RWPE1 (cell line): ENCODE data around the gene TMEM214.
A peak's percentile ranks its signal among the peaks of the same experiment; 100 is the strongest.

Experiments used
- CTCF ChIA-PET: fragments of 350-600 bp; sonication (Branson Sonifier 250); formaldehyde crosslinking; extraction: SDS; loops from one replicate; lab custom pipeline; 2021; lab: Yijun Ruan, JAX
- POLR2A ChIA-PET: fragments of 400-600 bp; formaldehyde crosslinking; extraction: SDS; loops from one replicate; lab custom pipeline; 2020; ENCODE audit warnings: antibody characterized with exemption; ENCODE audit not compliant: low non-redundant PET; lab: Yijun Ruan, JAX
- DNase-seq: peaks from one replicate; pipeline ENCODE4 v3.0.0; 2012; ENCODE audit warnings: low spot score
- H3K27ac ChIP-seq: fragments of 450-650 bp; 2 replicates; pipeline ENCODE4 v1.5.1; 2017
- TF ChIP-seq, protein P1 (sequence below): fragments of 450-650 bp; conservative IDR thresholded peaks from 2 replicates; pipeline ENCODE4 v1.5.1; 2017; ENCODE audit warnings: low read depth, mild to moderate bottlenecking

TMEM214 gene

DNA sequence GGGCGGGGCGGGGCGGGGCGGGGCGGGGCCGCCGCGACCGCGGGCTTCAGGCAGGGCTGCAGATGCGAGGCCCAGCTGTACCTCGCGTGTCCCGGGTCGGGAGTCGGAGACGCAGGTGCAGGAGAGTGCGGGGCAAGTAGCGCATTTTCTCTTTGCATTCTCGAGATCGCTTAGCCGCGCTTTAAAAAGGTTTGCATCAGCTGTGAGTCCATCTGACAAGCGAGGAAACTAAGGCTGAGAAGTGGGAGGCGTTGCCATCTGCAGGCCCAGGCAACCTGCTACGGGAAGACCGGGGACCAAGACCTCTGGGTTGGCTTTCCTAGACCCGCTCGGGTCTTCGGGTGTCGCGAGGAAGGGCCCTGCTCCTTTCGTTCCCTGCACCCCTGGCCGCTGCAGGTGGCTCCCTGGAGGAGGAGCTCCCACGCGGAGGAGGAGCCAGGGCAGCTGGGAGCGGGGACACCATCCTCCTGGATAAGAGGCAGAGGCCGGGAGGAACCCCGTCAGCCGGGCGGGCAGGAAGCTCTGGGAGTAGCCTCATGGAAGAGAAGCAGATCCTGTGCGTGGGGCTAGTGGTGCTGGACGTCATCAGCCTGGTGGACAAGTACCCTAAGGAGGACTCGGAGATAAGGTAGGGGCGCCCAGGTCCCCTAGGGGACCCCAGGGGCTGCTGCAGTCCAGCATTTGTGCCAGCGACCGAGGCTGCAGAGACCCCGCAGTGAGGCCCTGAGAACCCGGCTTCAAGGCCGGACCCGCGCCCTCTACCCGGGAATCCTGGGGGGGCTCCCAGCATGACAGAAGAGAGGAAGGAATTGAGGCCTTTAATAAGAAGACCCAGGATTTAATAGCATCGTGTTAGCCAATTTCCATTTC lies 54.2 kb downstream of the TMEM214 start, which contains the start of gene KHK:
Gene KHK, plus strand, starts transcription at position 49 of the 870 bp plus-strand sequence. Its CDS starts 488 bp downstream, at position 537.
- TF ChIP-seq, protein P1, sequence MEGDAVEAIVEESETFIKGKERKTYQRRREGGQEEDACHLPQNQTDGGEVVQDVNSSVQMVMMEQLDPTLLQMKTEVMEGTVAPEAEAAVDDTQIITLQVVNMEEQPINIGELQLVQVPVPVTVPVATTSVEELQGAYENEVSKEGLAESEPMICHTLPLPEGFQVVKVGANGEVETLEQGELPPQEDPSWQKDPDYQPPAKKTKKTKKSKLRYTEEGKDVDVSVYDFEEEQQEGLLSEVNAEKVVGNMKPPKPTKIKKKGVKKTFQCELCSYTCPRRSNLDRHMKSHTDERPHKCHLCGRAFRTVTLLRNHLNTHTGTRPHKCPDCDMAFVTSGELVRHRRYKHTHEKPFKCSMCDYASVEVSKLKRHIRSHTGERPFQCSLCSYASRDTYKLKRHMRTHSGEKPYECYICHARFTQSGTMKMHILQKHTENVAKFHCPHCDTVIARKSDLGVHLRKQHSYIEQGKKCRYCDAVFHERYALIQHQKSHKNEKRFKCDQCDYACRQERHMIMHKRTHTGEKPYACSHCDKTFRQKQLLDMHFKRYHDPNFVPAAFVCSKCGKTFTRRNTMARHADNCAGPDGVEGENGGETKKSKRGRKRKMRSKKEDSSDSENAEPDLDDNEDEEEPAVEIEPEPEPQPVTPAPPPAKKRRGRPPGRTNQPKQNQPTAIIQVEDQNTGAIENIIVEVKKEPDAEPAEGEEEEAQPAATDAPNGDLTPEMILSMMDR, result peak; percentile 37; the same call in 1 of the 2 replicates
- CTCF ChIA-PET, result interaction anchor here (0.5 to 1.5 kb wide), 8 partner anchors 9 to 205 kb away, joined by 3 to 4 read pairs (median 3); partner anchors contain the start of gene OST4
- peak; percentile 36 for DNase-seq
- POLR2A ChIA-PET, result interaction anchor here (0.7 to 0.9 kb wide), 3 partner anchors 10 to 235 kb away, joined by 3 to 4 read pairs (median 3); partner anchors contain the start of gene OST4
- H3K27ac ChIP-seq, result peak within 1 kb of the TSS; percentile 83

DNA sequence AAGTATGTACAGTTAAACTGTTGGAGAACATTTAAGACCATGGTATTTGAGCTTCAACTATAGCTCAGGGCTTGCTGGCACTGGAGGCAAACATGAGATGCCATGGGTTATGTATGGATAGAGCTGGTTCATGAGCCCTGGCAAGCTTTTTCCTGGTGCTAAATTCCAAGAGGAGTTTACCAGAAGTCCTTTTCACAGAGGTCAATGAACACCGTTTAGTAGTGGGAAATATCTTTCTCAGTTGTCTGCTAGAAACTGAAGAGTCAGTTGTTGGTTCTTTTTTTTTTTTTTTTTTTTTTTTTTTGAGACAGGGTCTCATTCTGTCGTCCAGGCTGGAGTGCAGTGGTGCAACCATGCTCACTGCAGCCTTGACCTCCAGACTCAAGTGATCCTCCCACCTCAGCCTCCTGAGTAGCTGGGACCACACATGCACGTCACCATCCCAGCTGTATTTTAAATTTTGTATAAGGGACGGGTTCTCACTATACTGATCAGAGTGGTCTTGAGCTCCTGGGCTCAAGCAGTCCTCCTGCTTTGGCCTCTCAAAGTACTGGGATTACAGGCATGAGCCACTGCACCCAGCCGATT lies 55.2 kb downstream of the TMEM214 start:
- ChIA-PET CTCF (interaction anchor here (0.5 to 1.5 kb wide), 7 partner anchors 14 to 269 kb away, joined by 3 to 5 read pairs (median 3); partner anchors contain the start of genes GTF3C2 and OST4), POLR2A (interaction anchor here (0.9 kb wide), 1 partner anchor 234 kb away, joined by 3 read pairs; no protein-coding TSS in a partner anchor)
- H3K27ac ChIP-seq, result no peak overlapping the region
- TF ChIP-seq, protein P1, result no peak
- no peak for DNase-seq

DNA sequence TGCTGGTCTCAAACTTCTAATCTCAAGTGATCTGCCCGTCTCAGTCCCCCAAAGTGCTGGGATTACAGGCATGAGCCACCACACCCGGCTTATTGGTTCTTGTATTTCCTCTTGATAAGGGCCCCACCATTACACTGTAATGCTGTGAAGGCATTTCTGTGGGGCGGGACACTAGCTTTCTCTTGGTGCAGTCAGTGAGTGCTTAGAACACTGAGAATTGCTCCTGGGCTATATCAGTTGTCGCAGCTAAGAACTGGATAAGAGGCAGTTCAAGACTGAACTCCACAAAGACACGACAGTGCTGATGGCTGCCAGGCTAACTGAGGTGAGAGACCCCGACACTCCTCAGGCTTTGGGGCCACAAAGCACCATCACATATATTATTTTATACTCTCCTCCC lies 55.9 kb downstream of the TMEM214 start:
- TF ChIP-seq, protein P1, result no peak
- DNase-seq, result no peak
- CTCF ChIA-PET, result interaction anchor here (0.5 to 1.5 kb wide), 4 partner anchors 21 to 268 kb away, joined by 3 to 5 read pairs (median 4); partner anchors contain the start of gene GTF3C2
- POLR2A ChIA-PET, result no interaction called here
- no peak overlapping the region for H3K27ac ChIP-seq

DNA sequence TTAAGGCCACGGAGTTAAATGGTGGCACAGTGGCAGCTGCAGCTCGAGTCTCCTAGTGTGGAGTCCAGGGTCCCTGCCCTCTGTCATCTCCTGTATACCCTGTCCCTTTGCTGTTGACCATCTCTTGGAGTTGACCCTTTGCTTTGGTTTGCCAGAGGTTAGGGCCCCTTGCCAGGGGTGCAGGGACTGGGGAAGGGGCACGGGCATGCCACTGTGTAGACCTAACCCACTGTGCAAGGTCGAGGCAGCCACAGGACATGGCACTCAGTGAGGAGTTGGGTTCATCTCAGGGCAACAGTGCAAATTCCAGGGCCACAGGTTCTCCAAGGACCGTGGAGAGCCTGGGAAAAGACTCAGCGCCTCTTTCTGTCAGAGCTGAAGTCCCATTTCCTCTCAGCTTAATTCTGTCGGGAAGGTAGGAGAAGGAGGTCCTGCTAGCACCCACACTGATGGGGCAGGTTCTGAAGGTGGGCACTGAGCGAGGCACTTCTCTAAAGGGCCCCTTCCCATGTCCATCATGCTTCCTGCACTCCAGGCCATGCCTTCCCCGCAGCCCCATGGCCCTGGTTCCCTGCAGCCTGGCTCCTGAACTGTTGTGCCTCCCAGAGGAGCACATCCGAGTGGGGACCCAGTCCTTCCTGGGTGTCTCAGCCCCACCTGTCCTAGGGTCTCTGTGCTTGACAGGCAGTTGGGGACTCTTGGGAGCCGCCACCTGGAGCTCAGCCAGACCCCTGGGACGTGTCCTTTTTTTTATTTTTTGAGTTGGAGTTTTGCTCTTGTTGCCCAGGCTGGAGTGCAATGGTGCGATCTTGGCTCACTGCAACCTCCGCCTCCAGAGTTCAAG lies 56.6 kb downstream of the TMEM214 start:
- ChIA-PET POLR2A (interaction anchor here (0.6 kb wide), 1 partner anchor 233 kb away, joined by 3 read pairs; no protein-coding TSS in a partner anchor), CTCF (interaction anchor here (0.5 to 0.6 kb wide), 2 partner anchors 21 to 102 kb away, joined by 3 to 4 read pairs; no protein-coding TSS in a partner anchor)
- no peak overlapping the region for H3K27ac ChIP-seq
- TF ChIP-seq, protein P1, result no peak
- no peak for DNase-seq
